Activated naive CD4-positive, alpha-beta T cell treated with anti-CD3 and anti-CD28 coated beads, Interleukin-2, amount 10 ng/mL, durations not matched to agents 7 days and 5 days (primary cell): ENCODE measurements around the gene TPST2.

Experiments
- CTCF ChIA-PET: fragments of 350-600 bp; sonication (Branson Sonifier 250); formaldehyde crosslinking; loops from one replicate; lab custom pipeline; 2021; ENCODE audit warnings: antibody characterized with exemption; lab: Charles Lee
- DNase-seq: peaks from one replicate; pipeline ENCODE4 v3.0.0-alpha.2; 2020
- H3K27ac Mint-ChIP-seq: one replicate; pipeline ENCODE4 v1.8.0; 2021; ENCODE audit warnings: mild to moderate bottlenecking, moderate library complexity, mixed read lengths
- H3K27me3 Mint-ChIP-seq: one replicate; pipeline ENCODE4 v1.8.0; 2021; ENCODE audit warnings: mild to moderate bottlenecking, mixed read lengths
- H3K36me3 Mint-ChIP-seq: one replicate; pipeline ENCODE4 v1.8.0; 2021; ENCODE audit warnings: mixed read lengths
- H3K4me1 Mint-ChIP-seq: one replicate; pipeline ENCODE4 v1.8.0; 2021; ENCODE audit warnings: mixed read lengths
- H3K4me3 Mint-ChIP-seq: one replicate; pipeline ENCODE4 v1.8.0; 2021; ENCODE audit warnings: mild to moderate bottlenecking, moderate library complexity, mixed read lengths
- H3K9me3 Mint-ChIP-seq: one replicate; pipeline ENCODE4 v1.8.0; 2021; ENCODE audit warnings: mixed read lengths

The TPST2 gene

DNA sequence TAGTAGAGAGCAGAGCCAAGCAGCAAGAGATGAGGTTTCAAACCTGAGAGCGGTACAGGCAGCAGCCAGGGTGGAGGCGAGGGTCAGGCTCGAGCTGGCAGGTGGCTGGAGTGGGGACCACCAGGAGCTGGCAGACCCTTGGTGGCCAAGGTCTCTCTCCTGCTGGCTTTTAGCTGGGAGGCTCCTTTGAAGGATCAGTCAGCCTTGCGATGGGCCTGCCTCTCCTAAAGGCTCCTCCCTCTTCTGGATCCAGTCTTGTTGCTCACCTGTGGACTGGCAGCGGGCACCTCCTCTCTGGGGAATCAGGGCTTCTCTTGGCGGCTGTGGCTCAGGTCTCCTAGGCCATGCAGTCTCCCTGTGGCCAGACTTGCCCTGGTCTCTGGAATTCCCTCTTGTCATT lies 24.8 kb downstream of the TPST2 start:
- CTCF ChIA-PET = interaction anchor here (1.2 kb wide), 1 partner anchor 77 kb away, joined by 4 read pairs; no protein-coding TSS in a partner anchor
- no peaks in the 10 kb centered on the region for H3K27me3 Mint-ChIP-seq
- peaks cover 8% of the 10 kb centered on the region for H3K36me3 Mint-ChIP-seq
- no peaks in the 10 kb centered on the region for H3K9me3 Mint-ChIP-seq
- peaks cover 30% of the 10 kb centered on the region for H3K4me1 Mint-ChIP-seq
- DNase-seq = no peak
- no peak overlapping the region for H3K4me3 Mint-ChIP-seq
- H3K27ac Mint-ChIP-seq = no peak overlapping the region

DNA sequence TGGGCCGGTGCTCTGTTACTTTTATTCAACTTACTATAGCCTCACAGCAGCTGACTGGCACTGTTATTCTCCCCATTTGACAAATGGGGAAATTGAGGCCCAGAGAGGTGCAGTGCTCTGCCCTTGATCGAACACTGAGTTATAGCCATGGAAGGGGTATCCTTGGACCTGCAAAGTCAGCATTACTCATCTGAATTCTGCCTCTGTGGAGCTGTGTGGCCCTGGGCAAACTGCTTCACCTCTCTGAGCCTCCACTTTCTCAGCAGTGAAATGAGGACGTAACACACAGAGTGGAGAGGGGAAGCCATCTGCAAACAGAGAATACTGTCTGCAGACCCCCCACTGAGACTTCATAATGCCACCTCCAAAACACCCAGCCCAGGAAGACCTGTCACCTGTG lies 25.3 kb downstream of the TPST2 start:
- Mint-ChIP-seq H3K36me3 (peaks cover 9% of the 10 kb centered on the region), H3K27ac (no peak overlapping the region), H3K27me3 (no peaks in the 10 kb centered on the region), H3K9me3 (no peaks in the 10 kb centered on the region), H3K4me1 (peaks cover 28% of the 10 kb centered on the region), H3K4me3 (no peak overlapping the region)
- CTCF ChIA-PET = interaction anchor here (1.2 kb wide), 1 partner anchor 77 kb away, joined by 4 read pairs; no protein-coding TSS in a partner anchor
- no peak for DNase-seq

DNA sequence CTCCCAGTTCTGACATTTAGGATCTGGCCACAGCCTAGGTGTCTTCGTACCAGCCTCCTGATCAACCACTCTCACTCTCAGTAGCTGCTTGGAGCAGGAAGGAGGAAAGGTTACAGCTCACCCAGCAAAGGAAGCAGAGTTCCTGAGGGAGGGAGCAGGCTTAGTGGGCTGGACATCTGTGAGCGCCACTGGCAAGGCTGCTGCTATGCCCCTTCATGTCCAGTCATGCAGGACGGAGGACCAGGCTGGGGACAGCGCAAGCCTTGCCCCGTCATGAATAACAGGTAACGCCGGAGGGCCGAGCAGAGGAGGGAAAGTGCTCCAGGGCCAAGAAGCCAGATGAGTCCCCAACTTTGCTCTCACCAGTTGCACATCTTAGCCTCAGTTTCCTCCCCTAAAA lies 25.8 kb downstream of the TPST2 start:
- Mint-ChIP-seq H3K27me3 (no peaks in the 10 kb centered on the region), H3K4me3 (no peak overlapping the region), H3K36me3 (peaks cover 9% of the 10 kb centered on the region), H3K27ac (no peak overlapping the region), H3K9me3 (no peaks in the 10 kb centered on the region), H3K4me1 (peaks cover 26% of the 10 kb centered on the region)
- no peak for DNase-seq
- CTCF ChIA-PET = interaction anchor here (0.8 kb wide), 1 partner anchor 101 kb away, joined by 3 read pairs; no protein-coding TSS in a partner anchor

DNA sequence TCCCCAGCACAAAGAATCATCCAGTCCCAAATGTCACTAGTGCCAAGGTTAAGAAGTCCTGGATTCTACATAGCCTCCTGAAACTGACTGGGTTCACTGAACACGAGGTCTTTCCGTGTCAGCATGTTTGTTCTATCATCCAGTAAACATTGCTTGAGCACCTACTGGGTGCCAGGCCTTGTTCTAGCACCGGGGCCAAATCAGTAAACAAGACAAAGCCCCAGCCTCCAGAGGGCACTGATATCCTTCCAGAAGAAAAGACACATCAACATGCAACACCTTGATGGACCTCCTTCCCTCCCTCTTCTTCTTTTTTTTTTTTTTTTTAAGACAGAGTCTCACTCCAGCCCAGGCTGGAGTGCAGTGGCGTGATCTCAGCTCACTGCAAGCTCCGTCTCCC lies 26.9 kb downstream of the TPST2 start:
- Mint-ChIP-seq H3K4me1 (peaks cover 18% of the 10 kb centered on the region), H3K4me3 (no peak overlapping the region), H3K9me3 (no peaks in the 10 kb centered on the region), H3K27me3 (no peaks in the 10 kb centered on the region), H3K36me3 (peaks cover 9% of the 10 kb centered on the region), H3K27ac (no peak overlapping the region)
- CTCF ChIA-PET = no interaction called here
- DNase-seq = peak; percentile 42

DNA sequence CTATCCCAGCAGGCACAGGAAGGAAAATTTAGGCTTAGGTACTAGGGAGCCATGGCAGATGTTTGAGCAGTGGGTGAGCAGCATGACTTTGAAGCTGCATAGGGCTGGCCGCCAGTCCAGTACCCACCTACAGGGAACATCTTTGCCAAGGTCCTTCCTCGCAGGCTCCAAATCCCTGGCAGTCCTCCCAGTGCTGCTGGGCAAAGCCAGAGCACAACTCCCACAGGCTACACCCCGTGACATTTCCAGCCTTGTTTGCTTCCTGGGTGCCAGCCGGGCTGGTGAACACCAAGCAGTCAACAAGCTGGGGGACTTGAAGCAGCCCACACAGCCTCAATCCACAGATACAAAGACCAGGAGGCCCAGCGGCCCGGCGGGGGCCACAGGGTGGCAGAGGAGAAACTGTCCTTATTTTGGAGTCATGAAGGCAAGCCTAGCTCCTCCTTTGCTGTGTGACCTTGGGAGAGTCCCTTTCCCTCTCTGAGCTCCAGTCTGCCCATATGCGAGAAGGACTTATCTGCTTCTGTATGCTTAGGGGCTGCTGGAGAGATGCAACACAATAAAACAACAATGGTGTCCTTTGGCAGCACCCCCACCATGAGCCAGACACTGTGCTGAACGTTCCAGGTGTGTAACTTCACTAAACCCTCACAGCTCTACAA lies 28.0 kb downstream of the TPST2 start:
- Mint-ChIP-seq H3K27me3 (no peaks in the 10 kb centered on the region), H3K36me3 (peaks cover 9% of the 10 kb centered on the region), H3K4me1 (peaks cover 18% of the 10 kb centered on the region), H3K4me3 (no peak overlapping the region), H3K27ac (no peak overlapping the region), H3K9me3 (no peaks in the 10 kb centered on the region)
- CTCF ChIA-PET = interaction anchor here (0.7 kb wide), 1 partner anchor 104 kb away, joined by 3 read pairs; no protein-coding TSS in a partner anchor
- DNase-seq = no peak

DNA sequence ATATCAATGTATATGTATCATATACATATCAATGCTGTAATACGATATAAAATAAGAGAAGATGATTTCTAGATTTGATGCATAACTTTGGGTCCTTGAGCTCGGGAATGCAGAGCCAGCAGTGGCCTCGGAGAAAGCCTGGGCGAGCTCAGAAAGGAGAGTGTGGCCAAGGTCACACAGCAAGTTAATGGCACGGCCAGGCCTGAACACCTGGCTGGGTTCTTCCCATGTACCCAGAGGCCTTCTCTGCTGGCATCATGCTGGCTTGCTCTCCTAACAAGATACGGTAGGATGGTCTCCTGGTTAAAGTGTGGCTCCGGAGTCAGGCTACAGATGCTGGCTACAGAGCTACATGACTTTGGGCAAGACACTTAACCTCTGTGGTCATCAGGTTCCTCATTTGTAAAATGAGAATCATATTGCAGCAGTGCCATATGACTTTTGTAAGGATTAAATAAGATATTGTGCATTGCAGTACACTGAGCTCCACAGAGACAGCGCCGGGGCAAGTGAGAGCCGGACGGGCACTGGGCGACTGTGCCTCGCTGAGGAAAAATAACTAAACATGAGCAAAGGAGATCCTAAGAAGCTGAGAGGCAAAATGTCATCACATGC lies 29.9 kb downstream of the TPST2 start:
- Mint-ChIP-seq H3K4me3 (no peak overlapping the region), H3K27me3 (no peaks in the 10 kb centered on the region), H3K9me3 (no peaks in the 10 kb centered on the region), H3K4me1 (peaks cover 8% of the 10 kb centered on the region), H3K36me3 (peaks cover 5% of the 10 kb centered on the region), H3K27ac (peak overlapping the region; percentile 36)
- no peak for DNase-seq
- CTCF ChIA-PET = no interaction called here

DNA sequence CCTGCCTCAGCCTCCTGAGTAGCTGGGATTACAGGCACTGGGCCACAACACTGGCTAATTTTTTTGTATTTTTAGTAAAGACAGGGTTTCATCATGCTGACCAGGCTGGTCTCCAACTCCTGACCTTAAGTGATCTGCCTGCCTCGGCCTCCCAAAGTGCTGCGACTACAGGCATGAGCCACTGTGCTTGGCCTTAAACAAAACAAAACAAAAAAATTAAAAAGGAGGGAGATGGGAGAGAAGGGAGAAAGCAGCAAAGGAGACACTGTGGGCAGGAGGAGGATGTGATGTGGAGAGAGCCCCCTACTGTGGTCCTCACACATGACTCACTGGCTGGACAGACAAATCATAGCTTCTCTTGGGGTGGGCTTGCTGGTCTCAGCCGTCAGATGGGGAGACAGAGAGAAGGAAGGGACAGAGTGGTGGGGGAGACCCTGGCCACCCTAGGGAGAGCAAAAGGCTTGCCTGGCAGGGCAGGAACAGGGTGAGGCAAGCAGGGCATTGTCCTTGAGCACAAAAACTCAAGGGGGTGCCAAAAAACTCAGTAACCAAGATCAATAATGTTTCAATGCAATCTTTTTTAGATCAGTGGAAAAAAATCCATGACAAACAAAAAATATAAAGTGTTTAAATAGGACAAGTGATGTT lies 31.6 kb downstream of the TPST2 start:
- H3K4me3 Mint-ChIP-seq = no peak overlapping the region
- CTCF ChIA-PET = no interaction called here
- H3K36me3 Mint-ChIP-seq = peaks cover 2% of the 10 kb centered on the region
- no peaks in the 10 kb centered on the region for H3K27me3 Mint-ChIP-seq
- peak overlapping the region; percentile 33 for H3K27ac Mint-ChIP-seq
- peaks cover 16% of the 10 kb centered on the region for H3K4me1 Mint-ChIP-seq
- H3K9me3 Mint-ChIP-seq = no peaks in the 10 kb centered on the region
- DNase-seq = no peak

DNA sequence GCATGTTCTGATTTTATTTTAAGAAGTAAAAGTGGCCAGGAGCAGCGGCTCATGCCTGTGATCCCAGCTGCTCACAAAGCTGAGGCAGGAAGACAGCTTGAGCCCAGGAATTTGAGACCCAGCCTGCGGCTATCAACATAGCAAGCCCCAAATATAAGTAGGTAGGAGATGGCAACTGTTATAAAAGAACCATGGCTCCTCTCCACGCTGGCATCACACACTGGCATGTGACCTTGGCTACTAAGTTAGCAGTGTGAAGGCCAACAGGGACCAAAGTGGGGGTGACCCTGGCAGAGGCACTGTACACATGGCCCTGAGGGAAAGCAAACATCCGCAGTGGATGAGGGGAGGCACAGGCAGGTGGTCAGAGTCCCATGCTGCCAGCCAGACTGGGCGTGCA lies 33.0 kb downstream of the TPST2 start:
- Mint-ChIP-seq H3K27ac (no peak overlapping the region), H3K4me1 (peaks cover 17% of the 10 kb centered on the region), H3K9me3 (no peaks in the 10 kb centered on the region), H3K4me3 (no peak overlapping the region), H3K27me3 (no peaks in the 10 kb centered on the region), H3K36me3 (peaks cover 2% of the 10 kb centered on the region)
- DNase-seq = no peak
- CTCF ChIA-PET = no interaction called here

DNA sequence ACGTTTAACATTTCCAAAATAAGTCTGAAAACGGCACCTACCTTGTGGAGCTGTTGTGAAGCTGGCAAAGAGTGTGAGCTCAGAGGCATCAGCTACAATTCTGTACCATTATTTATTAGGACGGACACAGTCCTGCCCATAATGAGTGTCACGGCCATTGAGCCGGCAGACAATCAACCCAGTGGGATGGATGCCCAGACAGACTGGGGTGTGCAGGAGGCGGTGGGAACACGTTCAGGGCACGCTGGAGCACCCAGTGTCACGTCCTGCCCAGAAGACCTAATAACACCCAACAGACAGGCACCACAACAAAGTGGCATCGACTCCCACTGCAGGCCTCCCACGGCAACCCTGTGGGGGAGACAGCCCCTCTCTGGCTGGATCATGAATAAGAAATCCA lies 34.5 kb downstream of the TPST2 start:
- H3K36me3 Mint-ChIP-seq = peaks cover 2% of the 10 kb centered on the region
- H3K27me3 Mint-ChIP-seq = no peaks in the 10 kb centered on the region
- no peak overlapping the region for H3K27ac Mint-ChIP-seq
- DNase-seq = no peak
- H3K4me1 Mint-ChIP-seq = peaks cover 17% of the 10 kb centered on the region
- no peak overlapping the region for H3K4me3 Mint-ChIP-seq
- H3K9me3 Mint-ChIP-seq = no peaks in the 10 kb centered on the region
- CTCF ChIA-PET = interaction anchor here (0.7 kb wide), 1 partner anchor 70 kb away, joined by 3 read pairs; no protein-coding TSS in a partner anchor

DNA sequence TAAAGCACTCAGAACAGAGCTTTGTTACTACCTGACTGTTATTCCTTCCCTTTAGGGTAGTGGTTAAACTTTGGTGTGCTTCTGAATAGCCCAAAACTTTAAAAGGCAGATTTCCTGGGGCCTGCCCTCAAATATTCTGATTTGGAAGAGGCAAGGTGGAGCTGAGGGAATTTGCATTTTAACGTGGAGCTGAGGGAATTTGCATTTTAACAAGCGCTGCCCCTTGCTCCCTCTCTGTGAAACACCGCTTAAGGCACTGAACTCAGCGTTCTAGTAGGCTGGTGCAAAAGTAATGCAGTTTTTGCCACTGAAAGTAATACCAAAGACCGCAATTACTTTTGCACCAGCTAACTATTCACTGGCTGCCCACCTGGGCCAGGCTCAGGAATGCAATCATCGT lies 35.0 kb downstream of the TPST2 start:
- CTCF ChIA-PET = interaction anchor here (0.7 kb wide), 1 partner anchor 70 kb away, joined by 3 read pairs; no protein-coding TSS in a partner anchor
- H3K4me3 Mint-ChIP-seq = no peak overlapping the region
- H3K27me3 Mint-ChIP-seq = no peaks in the 10 kb centered on the region
- H3K36me3 Mint-ChIP-seq = no peaks in the 10 kb centered on the region
- peaks cover 17% of the 10 kb centered on the region for H3K4me1 Mint-ChIP-seq
- H3K9me3 Mint-ChIP-seq = no peaks in the 10 kb centered on the region
- no peak overlapping the region for H3K27ac Mint-ChIP-seq
- DNase-seq = no peak

DNA sequence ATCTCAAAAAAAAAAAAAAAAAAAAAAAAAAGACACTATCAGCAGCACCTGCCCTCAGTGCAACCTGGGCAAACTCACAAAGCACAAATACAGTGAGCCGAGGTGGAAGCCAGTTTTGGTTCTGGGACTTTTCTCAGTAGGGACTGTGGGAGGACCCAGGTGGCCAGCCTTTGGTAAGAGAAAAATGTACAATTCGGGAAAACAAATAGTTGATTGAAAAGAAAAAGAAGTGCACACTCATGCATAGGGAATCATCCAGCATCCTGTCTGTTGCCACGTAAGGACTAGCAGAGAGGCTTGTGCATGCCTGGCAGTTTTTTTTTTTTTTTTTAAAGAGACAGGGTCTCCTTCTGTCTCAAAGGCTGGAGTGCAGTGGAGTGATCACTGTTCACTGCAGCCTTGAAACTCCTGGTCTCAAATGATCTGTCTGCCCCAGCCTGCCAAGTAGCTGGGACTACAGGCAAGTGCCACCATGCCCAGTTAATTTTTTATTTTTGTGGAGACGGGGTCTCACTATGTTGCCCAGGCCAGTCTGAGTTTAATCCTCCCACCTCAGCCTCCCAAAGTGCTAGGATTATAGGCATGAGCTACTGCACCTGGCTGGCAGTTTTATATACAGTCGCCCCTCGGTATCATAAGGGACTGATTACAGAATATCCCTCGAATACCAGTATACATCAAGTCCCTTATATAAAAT lies 36.7 kb downstream of the TPST2 start:
- Mint-ChIP-seq H3K27me3 (no peaks in the 10 kb centered on the region), H3K9me3 (no peaks in the 10 kb centered on the region), H3K4me3 (no peak overlapping the region), H3K36me3 (peaks cover 2% of the 10 kb centered on the region), H3K4me1 (peaks cover 19% of the 10 kb centered on the region), H3K27ac (no peak overlapping the region)
- no peak for DNase-seq
- CTCF ChIA-PET = interaction anchor here (0.8 kb wide), 1 partner anchor 97 kb away, joined by 3 read pairs; no protein-coding TSS in a partner anchor

DNA sequence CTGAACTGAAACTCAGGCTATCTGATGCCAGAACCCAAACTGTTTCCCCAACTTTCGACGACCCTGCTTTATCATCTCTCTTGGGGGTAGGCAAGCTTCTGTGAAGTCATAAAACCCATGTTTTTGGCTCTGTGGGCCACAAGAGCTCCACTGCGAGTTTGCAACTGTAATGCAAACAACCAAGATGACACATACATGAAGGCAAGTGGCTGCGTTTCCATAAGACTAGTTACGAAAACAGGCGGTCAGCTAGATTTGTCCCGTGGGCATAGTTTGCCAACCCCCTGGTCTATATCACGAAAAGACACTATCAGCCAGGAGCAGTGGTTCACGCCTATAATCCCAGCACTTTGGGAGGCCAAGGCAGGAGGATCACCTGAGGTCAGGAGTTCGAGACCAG lies 37.5 kb downstream of the TPST2 start:
- H3K9me3 Mint-ChIP-seq = peaks cover 1% of the 10 kb centered on the region
- CTCF ChIA-PET = no interaction called here
- H3K27ac Mint-ChIP-seq = no peak overlapping the region
- peaks cover 6% of the 10 kb centered on the region for H3K36me3 Mint-ChIP-seq
- H3K4me3 Mint-ChIP-seq = no peak overlapping the region
- peaks cover 26% of the 10 kb centered on the region for H3K4me1 Mint-ChIP-seq
- DNase-seq = no peak
- H3K27me3 Mint-ChIP-seq = no peaks in the 10 kb centered on the region

DNA sequence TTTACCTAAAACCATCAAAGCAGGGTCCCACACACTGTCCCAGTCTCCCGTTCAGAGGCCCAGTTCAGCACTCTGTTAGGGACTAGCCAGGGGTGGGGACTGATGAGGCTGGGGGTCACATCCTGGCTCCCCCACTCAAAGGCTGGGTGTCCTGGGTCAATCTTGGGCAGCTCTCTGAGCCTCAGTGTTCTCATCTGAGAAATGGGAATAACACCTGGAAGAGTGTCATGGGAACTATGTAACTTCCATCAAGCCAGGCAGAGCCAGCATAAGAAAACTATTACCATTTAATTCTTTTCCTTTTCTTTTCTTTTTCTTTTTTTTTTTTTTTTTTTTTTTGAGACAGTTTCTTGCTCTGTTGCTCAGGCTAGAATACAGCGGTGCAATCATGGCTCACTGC lies 38.4 kb downstream of the TPST2 start:
- no peak for DNase-seq
- peaks cover 3% of the 10 kb centered on the region for H3K9me3 Mint-ChIP-seq
- H3K4me1 Mint-ChIP-seq = peaks cover 35% of the 10 kb centered on the region
- no peak overlapping the region for H3K4me3 Mint-ChIP-seq
- peaks cover 15% of the 10 kb centered on the region for H3K36me3 Mint-ChIP-seq
- CTCF ChIA-PET = no interaction called here
- H3K27me3 Mint-ChIP-seq = no peaks in the 10 kb centered on the region
- no peak overlapping the region for H3K27ac Mint-ChIP-seq

DNA sequence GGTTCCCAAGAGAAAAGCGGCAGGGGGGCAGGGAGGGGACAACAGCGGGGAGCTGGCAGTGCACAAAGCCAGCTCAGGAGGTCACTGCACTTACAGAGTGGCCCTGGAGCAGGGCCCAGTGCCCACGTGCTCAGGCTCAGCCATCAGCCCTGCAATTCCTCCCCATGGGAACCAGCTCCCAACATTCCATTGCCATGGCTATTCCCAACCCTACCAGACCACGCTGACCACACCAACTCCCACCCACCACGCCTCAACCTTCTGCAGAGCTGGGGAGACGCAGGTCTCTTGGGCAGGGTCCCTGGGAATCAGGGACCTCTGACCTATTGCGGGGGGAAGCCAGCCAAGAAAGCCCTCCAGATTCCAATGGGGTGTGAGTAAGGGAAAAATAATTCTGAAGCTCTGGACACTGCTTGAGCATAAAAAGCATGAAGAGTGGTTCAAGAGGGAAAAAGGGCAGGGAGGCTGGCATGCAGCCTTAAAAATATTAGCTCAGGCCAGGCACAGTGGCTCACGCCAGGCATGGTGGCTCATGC lies 39.4 kb downstream of the TPST2 start:
- CTCF ChIA-PET = no interaction called here
- no peak for DNase-seq
- H3K4me3 Mint-ChIP-seq = no peak overlapping the region
- H3K27ac Mint-ChIP-seq = no peak overlapping the region
- no peaks in the 10 kb centered on the region for H3K27me3 Mint-ChIP-seq
- H3K4me1 Mint-ChIP-seq = peaks cover 39% of the 10 kb centered on the region
- peaks cover 3% of the 10 kb centered on the region for H3K9me3 Mint-ChIP-seq
- peaks cover 21% of the 10 kb centered on the region for H3K36me3 Mint-ChIP-seq
